Measurements from ENCODE around the gene GARS1. TPM values are rescaled to one million over a fixed set of nuclear protein-coding genes. Genes with fewer than 3 reads are reported as not detected.

The GARS1 gene
- total RNA-seq, 1 donor from 2014 or later, result 154 TPM

- DNase-seq (ENCODE audit: low read depth), result no peak
- no peak overlapping the region for H3K4me3 ChIP-seq (ENCODE audit: low read depth, low read length)
- no peak for TF ChIP-seq CTCF (conservative IDR thresholded peaks at IDR 0.05; ENCODE audit: low read depth, low read length)
Measured at GRCh38 chr7:30654296-30655090, 59.8 kb downstream of the GARS1 start.

- no peak for TF ChIP-seq CTCF (conservative IDR thresholded peaks at IDR 0.05; ENCODE audit: low read depth, low read length)
- DNase-seq (ENCODE audit: low read depth), result no peak
- no peak overlapping the region for H3K4me3 ChIP-seq (ENCODE audit: low read depth, low read length)
Measured at GRCh38 chr7:30655096-30655970, 60.7 kb downstream of the GARS1 start.

- no peak for TF ChIP-seq CTCF (conservative IDR thresholded peaks at IDR 0.05; ENCODE audit: low read depth, low read length)
- DNase-seq (ENCODE audit: low read depth), result no peak
- no peak overlapping the region for H3K4me3 ChIP-seq (ENCODE audit: low read depth, low read length)
Measured at GRCh38 chr7:30656006-30656957, 61.6 kb downstream of the GARS1 start.

- no peak for TF ChIP-seq CTCF (conservative IDR thresholded peaks at IDR 0.05; ENCODE audit: low read depth, low read length)
- DNase-seq (ENCODE audit: low read depth), result no peak
- H3K4me3 ChIP-seq (ENCODE audit: low read depth, low read length), result no peak overlapping the region
Measured at GRCh38 chr7:30657131-30657530, 62.5 kb downstream of the GARS1 start.

GRCh38 chr7:30658479-30659074 is 63.9 kb downstream of the GARS1 start:
- DNase-seq (ENCODE audit: low read depth), result no peak
- H3K4me3 ChIP-seq (ENCODE audit: low read depth, low read length), result no peak overlapping the region
- no peak for TF ChIP-seq CTCF (conservative IDR thresholded peaks at IDR 0.05; ENCODE audit: low read depth, low read length)

- DNase-seq (ENCODE audit: low read depth), result no peak
- no peak for TF ChIP-seq CTCF (conservative IDR thresholded peaks at IDR 0.05; ENCODE audit: low read depth, low read length)
Measured at GRCh38 chr7:30659312-30659711, 64.6 kb downstream of the GARS1 start.

More at GRCh38 chr7:30659312-30659711, 64.6 kb downstream of the GARS1 start:
- H3K4me3 ChIP-seq (ENCODE audit: low read depth, low read length), result no peak overlapping the region
